Measurements from ENCODE around the gene SCFD2.
"Not testable (repeated sequence)": the region's sequence is repeated elsewhere in the genome, so short reads cannot be mapped to it uniquely, and the experiment has no call there.

The SCFD2 gene

DNA sequence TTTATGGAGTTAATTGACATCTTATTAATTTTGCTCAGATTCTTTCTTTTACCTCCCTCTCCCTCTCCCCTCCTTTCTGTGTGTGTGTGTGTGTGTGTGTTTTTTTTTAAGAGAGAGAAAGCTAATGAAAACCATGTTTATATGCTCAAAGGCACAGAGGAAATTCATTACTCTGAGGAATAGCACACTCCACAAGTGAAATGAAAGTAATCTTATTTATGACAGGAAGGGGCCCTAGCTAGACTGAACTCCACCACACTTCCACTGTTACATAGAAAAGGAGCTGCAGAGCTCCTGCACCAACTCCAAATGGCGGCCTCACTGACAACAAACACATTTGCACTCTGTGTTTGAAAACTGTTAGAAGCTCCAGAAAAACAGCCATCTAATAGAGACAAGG lies 353.1 kb downstream of the SCFD2 start:
- no peak for DNase-seq (ENCODE audit: low read depth)

DNA sequence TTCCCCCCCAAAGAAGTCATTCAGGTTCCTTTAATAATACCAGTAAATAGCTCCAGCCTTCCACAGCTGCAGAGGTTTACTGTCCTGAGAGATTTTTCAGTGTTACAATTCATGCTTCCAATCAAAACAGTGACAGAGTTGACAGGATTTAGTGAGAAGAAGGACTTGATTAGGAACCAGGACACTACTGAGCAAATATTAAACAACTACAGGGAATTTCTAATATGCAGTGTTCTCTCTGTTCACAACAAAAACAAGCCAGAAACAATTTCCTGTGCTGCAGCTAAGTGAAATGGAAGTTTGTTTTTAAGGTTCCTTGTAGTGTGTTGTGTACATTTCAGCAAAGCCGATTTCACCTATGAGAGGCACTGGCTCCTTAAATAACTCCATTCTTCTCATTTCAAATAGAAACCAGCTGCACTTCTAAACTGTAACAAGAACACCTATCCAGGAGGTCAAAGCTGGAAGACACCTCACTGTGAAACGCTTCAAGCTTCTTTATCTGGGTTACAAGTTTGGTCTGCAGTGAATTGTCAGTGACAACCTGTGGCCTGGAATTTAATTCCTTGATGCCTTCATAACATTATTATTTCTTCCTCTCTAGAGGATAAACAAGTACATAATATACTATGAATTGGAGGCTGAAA lies 354.5 kb downstream of the SCFD2 start:
- no peak for DNase-seq (ENCODE audit: low read depth)

GRCh38 chr4:53010318-53010717 lies 355.5 kb downstream of the SCFD2 start:
- no peak for DNase-seq (ENCODE audit: low read depth)

- DNase-seq (ENCODE audit: low read depth), result no peak
Observed at GRCh38 chr4:53009824-53010223, 356.0 kb downstream of the SCFD2 start.

DNA sequence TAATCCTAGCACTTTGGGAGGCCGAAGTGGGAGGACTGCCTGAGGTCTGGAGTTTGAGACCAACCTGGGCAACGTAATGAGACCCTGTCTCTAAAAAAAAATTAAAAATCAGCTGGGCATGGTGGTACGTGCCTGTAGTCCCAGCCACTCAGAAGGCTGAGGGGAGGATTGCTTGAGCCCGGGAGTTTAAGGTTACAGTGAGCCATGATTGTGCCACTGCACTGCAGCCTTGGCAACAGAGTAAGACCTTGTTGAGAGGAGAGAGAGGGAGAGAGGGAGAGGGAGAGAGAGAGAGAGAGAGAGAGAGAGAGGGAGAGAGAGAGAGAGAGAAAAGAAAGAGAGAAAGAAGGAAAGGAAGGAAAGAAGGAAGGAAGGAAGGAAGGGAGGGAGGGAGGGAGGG lies 358.8 kb downstream of the SCFD2 start:
- no peak for DNase-seq (ENCODE audit: low read depth)

GRCh38 chr4:53005808-53006207 lies 360.1 kb downstream of the SCFD2 start:
- DNase-seq (ENCODE audit: low read depth), result no peak

- no peak for DNase-seq (ENCODE audit: low read depth)
Observed at GRCh38 chr4:53005149-53005546, 360.7 kb downstream of the SCFD2 start.

DNA sequence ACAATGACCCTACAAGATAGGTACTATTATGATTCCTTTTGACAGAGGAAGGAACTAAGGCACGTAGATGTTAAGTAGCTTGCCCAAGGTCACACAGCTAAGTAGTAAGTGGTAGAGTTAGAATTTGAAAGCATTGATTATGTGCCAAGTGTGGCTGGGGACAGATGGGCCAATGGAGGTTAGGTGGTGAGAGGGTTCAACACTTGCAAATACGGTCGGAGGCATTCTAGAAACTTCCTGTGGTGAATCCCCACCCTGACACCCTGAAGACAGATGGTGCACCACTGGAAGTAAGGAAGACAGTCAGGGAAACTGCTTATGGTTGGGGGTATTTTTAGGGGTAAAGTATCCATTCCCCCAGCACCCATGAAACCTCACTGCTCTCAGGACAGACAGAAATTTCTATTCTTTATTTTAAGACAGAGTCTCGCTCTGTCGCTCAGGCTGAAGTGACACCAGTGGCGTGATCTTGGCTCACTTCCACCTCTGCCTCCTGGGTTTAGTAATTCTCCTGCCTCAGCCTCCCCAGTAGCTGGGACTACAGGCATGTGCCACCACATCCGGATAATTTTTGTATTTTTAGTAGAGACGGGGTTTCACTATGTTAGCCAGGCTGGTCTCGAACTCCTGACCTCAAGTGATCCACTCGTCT lies 361.2 kb downstream of the SCFD2 start:
- no peak for DNase-seq (ENCODE audit: low read depth)

DNA sequence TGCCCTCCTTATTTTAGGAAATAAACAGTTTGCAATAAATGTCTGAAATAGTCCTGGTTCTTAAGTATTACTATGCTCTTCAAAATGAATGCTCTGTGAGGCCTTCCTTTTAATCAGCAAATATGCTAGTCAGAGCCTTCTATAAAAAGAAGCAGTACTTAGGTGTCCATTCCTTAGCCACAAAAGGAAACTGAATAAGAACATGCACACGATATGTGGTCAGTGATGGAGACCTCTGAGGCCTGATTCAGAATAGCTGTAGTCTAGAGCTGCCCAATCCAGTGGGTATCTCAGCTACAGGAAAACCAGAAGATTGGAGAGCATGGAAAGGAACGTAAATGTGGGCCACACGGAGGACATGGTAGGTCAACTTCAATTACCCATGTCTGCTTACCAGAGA lies 361.9 kb downstream of the SCFD2 start:
- no peak for DNase-seq (ENCODE audit: low read depth)

DNA sequence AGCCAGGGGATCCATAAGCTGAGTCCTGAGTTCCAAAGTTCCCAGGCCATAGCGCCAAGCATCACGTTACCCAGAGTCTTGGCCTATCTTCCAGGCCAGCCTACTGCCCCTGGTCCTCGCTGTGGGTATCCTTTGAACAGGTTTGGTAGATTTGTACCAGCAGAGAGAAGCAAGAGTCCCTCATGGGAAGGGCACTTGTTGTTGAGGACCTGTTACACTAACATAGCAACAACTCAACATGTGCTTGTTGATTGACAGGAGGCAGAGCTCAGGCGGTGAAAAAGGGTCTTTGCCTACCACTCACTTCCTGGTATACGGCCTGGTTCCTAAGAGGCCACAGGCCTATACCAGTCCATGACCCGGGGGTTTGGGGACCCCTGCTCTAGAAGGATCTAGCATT lies 365.3 kb downstream of the SCFD2 start:
- DNase-seq (ENCODE audit: low read depth), result no peak

DNA sequence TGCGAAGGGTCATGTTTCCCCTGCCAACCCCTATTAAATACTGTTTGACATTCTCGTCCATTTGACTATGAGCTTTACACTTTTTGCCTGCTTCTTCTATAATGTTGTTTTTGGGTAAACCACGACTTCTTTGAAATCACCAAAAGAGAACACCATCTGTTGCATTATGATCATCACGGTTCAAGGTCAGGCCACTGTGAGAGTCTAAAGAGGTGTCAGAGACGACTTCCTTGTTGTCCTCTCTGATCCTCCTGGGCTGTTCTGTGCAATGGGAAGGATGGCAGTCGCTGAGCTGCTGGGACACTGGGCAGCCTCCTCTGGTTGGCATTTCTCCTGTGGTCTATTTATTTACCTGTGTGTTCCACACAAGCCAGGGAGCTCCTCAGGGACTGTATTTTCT lies 366.2 kb downstream of the SCFD2 start:
- no peak for DNase-seq (ENCODE audit: low read depth)

DNA sequence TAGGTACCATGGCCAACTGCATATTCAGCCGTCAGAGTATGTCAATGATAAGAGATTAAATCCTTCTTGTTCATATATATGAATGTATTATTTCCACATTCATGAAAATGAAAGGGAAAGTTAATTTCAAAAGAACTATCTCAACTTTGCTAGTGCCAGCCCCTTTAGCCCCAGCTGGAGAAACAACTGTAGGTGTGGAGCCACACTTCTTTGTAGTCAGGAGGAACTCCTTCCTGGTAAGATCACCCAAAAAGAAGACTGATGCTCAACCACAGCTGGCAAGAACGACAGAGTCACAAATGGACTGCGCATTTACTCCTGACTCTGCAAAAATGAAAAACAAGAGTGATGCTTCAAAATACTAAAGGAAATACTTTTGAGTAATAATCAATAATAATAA lies 367.4 kb downstream of the SCFD2 start:
- no peak for DNase-seq (ENCODE audit: low read depth)

DNA sequence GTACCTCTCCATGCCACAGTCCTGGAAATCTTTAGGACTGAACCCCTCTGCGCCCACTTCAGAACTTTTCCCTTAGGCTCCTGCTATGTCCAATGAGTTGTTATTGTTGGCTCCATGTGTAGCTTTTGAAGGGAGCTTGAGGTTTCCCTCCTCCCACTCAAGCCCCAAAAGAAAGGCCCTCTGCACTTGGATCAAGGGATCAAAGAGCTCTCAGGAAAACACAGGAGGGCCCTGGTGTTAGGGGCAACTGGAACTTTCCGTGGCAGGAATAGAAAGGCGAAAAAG lies 368.8 kb downstream of the SCFD2 start:
- DNase-seq (ENCODE audit: low read depth), result no peak

DNA sequence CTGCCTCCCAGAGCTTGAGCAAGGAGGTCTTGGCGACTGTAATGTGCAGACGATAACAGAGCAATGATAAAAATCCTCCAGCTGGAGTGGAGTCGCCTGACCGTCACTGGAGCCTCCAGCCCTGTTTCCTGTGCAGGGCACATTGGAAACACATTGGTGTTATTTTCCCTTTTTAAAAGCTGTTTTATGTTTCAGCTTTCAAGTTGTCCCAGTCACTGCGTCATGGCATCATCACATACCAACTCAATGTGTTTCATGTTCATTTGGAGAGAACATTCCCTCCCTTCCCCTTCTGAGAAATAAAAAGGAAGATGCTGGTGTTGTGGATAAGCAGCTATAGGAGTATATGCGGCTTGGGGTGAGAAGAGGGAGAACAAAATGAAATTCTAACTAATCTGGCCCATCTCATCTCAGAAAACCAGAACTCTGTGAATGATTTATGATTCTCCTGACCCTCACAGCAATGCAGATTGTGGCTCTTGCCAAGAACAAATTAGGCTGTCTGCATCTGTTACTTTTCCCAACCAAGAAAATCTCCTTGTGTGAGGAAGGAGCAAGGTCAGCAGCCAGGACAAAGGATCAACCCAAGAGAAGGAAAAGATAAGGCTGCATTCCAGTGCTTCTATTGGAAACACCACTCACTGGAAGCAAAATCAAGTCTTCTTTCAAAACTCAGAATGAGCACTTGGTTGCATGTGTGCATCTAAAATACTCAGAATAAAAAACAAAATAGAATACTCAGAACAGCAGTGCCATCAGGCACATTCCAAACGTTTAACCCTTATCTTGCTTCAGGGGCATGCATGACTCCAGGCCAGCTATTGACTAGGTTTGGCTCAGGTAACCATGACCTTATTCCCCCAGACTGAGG lies 369.4 kb downstream of the SCFD2 start:
- no peak for DNase-seq (ENCODE audit: low read depth)

GRCh38 chr4:52995360-52996030 lies 370.4 kb downstream of the SCFD2 start:
- no peak for DNase-seq (ENCODE audit: low read depth)

GRCh38 chr4:52994567-52994966 lies 371.3 kb downstream of the SCFD2 start:
- DNase-seq (ENCODE audit: low read depth), result no peak

DNA sequence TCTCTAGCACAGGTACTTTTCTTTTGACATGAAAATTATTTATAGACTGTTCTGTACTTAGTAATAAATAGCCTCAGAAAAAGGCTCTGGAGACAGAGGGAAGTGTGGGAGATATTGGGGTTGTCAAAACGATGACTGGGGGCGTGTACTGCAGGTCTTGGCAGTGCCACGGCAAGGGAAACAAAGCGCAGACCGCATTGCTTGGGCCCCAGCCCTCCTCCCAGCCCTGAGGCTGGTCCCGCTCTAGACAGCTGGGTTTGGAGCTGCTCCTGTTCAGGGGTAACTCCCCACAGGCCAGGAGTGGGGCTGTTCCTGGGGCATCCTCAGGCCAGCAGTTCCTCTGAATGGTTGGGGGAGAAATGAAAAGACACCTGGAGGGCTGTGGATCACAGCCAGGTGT lies 372.1 kb downstream of the SCFD2 start:
- DNase-seq (ENCODE audit: low read depth), result no peak

- not testable (repeated sequence) for DNase-seq (ENCODE audit: low read depth)
Observed at GRCh38 chr4:52992551-52992950, 373.3 kb downstream of the SCFD2 start.

DNA sequence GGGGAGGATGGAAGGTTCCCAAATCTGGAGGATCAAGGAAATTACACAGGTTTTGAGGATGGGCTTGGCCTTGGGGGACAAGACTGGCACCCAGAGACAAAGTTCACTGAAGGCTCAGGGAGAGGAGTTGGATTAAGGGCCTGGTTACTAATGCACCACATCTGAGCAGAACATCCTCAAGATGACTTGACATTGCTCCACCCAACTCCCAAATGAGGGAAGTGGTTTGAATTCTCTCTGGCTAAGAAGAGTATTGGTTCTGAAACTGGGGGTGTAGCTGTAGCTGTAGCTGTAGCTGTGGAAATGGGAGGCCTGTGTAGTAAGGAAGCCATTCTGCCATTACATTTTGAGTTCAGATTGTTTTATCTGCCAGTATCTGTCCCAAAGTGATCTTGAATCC lies 374.4 kb downstream of the SCFD2 start:
- DNase-seq (ENCODE audit: low read depth), result no peak

DNA sequence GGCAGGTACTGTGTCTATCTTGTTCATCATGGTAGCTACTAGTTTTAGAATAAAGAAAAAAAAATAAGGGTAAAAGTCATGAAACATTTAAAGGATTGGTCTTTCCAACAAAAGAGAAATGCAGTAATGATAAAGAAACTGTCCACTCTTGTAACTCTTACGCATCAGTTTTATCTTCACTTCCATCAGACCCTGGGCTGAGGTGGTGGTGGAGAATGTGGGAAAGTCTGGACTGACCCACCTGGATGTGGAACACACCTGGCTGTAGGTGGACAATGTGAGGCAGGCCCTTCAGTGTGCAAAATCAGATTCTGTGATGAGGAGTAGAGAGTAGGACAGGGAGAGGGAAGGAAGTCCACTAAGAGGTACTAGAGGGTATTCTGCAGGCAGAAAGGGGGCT lies 375.2 kb downstream of the SCFD2 start:
- DNase-seq (ENCODE audit: low read depth), result no peak

GRCh38 chr4:52989865-52990264 lies 376.0 kb downstream of the SCFD2 start:
- DNase-seq (ENCODE audit: low read depth), result no peak

- no peak for DNase-seq (ENCODE audit: low read depth)
Observed at GRCh38 chr4:52987392-52988056, 378.3 kb downstream of the SCFD2 start.

All from stimulated activated CD4-positive, alpha-beta T cell treated with anti-CD3 and anti-CD28 coated beads, Interleukin-2, amount 100 ng/mL, for 4 hours (primary cell).